ENCODE results near the gene LYL1.

The LYL1 gene

DNA sequence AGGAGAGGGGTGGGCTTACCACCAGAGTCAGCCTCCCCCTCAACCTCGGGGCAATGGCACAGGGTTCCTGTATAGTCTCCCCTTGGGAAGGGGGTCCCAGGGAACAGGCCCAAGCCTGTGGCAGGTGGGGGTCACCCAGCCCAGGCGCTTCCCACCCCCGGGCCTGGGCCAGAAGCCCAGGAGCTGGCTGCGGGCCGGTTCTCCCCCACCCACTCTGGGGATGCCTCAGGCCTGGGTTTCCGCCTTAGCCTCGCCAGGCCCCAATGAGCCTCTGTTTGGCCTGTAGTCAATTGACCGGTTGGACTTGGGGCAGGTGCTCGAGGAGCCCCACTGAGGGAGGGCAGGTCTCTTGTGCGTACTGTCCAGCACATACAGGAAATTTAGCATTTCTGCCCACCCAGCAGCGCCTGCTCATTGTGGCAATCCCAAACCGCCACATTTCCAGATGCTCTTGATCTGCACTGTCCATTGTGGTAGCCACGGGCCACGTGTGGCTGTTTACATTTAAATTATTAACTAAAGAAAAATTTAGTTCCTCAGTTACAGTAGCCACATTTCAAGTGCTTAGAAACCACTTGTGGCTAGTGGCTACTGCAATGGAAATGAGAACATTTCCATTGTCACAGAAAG is 9.9 kb downstream of the LYL1 start:
- no peak for DNase-seq (ENCODE audit: low read depth, low spot score)

DNA sequence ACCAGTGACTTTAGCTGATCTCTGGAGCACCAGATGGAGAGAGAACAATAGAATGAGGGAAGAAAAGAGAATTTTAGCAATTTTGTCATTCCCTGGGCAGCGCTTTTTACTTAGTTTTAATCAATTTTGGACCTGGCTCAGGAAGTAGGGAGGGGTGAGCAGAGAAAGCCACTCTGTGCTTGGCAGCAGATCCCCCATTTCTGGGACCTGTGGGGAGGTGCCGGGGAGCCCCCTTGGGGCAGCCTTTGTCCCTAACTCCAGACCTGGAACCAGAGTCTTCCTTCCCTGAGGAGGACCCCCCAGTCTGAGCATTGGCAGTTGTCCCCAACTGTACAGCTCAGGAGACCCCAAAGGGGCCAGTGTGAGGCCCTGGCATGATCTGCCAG is 10.5 kb downstream of the LYL1 start:
- no peak for DNase-seq (ENCODE audit: low read depth, low spot score)

- no peak for DNase-seq (ENCODE audit: low read depth, low spot score)
Observed at GRCh38 chr19:13091400-13092157, 11.1 kb downstream of the LYL1 start.

- DNase-seq (ENCODE audit: low read depth, low spot score): no peak
Observed at GRCh38 chr19:13090511-13091231, 12.0 kb downstream of the LYL1 start.

DNA sequence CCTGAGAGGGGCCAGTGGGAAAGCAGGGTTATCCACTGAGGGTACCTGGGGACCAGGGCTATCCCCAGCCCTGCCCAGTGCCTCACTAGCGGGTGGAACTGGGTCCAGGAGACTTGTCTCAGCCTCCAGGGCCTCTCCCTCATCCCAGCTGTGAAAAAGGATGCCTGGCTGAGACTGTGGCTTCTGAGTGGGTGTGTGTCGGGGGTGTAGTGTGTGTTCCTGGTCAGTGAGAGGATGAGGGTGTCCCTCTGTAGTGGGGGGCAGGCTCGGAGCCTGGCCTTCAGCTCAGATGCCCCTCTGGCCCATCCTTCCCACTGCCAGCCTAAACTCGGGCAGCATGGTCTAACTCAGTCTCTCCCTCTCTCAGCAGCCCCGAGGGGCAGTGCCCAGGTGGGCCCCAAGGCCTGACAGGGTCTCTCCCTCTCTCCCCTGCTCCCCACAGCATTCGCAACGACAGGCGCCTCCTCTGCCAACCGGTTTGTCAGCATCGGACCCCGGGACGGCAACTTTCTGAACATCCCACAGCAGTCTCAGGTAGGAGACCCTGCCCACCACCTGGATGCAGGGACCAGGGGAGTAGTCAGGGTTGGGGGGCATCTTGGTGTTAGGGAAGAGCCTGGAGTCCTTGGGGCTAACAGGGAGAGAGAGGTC is 12.7 kb downstream of the LYL1 start:
- no peak for DNase-seq (ENCODE audit: low read depth, low spot score)

- no peak for DNase-seq (ENCODE audit: low read depth, low spot score)
Observed at GRCh38 chr19:13089139-13089856, 13.4 kb downstream of the LYL1 start.

GRCh38 chr19:13087795-13088537 is 14.7 kb downstream of the LYL1 start:
- no peak for DNase-seq (ENCODE audit: low read depth, low spot score)

GRCh38 chr19:13087295-13087694 is 15.4 kb downstream of the LYL1 start:
- no peak for DNase-seq (ENCODE audit: low read depth, low spot score)

DNA sequence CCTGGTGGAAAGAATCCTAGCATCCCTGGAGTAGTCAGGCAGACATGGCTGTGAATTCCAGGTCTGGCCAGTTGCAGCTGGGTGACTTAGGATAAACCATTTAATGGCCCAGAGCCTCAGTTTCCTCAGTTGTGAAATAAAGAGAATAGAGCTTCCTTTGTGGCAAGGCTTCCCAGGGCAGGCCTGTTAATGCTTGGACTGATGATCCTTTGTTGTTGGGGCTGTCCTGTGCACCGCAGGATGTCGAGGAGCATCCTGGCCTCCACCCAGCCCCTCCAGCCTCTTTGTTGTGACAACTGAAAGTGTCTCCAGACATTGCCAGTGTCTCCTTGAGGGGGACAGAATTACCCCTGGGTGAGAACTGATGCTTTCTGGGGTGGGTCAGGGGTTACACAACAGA is 16.3 kb downstream of the LYL1 start:
- no peak for DNase-seq (ENCODE audit: low read depth, low spot score)

DNA sequence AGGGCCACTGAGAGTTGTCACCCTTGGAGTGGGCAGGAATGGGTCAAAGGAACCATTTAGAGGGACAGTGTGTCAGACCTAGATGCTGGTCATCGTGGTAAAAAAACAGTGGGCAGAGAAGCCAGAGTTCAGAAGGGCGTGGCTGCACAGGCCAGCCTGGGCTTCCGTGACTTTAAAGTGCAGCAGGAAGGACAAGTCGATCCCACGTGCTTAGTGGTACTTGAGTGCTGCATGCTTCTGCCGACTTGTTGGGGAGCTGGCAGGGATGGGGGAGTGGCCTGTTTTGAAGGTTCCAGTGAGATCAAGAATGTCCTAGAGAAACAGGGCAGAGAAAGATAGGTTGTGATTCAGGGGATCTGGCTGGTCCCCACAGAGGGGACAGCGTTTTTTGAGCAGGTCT is 17.0 kb downstream of the LYL1 start:
- DNase-seq (ENCODE audit: low read depth, low spot score): no peak

DNA sequence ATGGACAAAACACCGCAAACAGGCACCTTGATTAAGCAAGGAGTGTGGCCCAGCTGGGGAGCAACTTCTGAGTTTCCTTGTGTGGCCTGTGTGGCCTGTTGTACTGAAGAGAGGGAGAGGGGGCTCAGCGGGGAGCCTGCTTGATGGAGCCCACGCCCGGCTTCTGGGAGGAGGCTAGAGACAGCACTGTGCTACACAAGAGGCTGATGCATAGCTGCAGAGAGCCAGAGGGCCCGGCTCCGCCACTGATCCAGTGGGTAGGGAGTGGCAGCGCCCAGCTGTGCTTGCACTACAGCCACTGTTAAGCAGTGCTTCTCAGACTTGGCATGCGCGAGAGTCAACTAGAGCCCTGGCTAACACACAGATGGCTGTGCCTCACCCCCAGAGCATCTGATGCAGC is 19.0 kb downstream of the LYL1 start:
- no peak for DNase-seq (ENCODE audit: low read depth, low spot score)

DNA sequence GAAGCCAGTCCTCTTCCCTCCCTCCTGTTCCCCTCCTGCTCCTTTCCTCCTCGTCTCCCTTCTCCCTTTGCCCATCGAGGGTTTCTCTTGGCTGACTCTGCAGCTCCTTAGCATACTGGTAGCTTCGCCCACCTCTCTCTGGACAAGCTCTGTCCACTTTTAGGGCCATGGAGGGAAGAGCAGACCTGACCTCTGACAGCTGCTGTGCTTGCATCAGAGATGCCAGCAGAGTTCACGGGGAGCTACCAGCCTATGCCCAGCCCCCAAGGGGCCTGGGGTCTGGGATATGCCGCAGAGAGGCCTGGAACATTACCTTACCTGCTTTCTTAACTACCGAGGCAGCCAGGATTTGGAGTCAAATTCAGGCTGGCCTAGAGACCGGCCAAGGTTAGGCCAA is 19.7 kb downstream of the LYL1 start:
- DNase-seq (ENCODE audit: low read depth, low spot score): no peak

DNA sequence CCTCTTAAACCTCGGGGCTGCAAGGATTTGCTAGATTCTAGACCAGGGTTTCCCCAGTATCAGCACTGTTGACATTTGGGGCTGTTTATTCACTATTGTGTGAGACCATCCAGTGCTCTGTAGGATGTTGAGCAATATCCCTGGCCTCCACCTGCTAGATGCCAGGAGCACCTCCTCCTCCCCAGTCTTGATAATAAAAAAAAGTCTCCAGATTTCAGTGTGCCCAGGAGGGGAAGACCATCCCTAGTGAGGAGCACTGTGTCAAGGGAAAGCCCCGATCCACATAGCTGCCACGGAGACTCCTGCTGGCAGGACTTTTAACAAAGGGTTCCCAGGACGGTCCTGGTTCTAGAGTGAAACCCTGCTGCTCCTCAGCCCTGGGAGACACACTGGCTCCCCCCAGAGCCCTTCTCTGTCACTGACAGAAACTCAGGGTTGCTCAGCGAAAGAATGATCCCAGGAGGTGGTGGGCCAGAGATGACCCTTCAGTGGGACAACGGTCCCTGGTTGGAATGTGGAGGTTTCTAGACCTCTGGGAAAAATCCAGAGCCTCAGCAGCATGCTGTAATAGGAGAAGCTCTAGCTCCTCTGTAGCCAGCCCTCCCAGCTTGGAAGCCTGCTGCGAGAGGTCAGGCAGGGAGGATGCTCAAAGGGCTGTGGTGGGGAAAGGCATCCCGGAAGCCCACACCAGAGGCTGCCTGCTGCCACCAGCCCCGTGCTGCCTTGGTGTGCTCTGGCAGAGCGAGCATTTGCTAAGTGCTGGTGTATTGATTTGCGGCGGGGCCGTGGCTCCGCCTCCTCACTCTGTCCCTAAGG is 20.3 kb downstream of the LYL1 start:
- DNase-seq (ENCODE audit: low read depth, low spot score): no peak

DNA sequence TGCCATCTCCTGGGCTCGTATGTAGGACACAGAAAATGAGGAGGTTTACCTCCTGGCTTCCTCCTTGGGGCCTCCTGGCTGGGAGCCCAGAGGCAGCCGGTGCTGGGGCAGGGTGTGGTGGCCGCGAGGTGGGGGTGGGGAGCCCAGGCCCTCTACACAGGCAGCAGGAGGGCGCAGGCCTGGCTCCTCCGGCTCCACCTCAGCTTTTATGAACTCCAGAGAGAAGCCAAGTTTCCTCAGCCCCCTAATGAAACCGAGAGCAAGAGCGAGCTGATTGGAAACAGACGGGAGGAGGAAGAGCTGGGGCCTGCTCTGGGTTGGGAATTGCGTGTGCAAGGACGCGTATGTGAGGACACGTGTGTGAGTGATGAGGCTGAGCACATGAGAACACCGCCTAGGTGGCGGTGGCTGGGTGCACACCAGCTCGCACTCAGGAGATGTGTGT is 23.1 kb downstream of the LYL1 start:
- DNase-seq (ENCODE audit: low read depth, low spot score): no peak

DNA sequence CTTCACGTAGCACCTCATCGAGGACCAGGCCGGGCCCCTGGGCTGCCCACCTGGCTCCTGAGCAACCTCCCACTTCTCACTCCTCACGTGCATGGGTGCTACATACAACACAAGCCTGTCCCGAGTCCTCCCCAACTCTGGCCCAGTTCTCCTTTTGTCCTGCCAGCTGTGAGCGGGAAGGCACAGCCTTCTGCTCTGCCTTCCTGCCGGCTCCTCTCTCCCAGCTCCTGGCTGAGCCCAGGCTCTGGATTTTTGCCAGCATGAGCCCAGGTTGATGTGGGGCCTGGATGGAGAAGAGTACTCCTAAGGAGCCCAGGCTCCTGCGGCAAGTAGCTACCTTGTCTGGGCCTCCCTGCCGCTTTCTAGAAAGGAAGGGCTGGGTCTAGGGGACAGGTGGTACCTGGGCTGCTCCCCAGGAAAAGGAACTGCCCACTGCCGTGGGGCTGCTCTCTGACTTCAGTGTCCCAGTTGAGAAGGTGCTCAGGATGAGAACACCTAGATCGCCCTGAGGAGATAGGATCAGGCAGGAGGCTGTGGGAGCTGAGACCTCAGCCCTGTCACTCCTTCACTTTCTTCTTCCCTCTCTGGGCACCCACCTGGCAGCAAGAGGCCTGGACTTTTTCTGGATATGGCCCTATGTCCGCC is 23.6 kb downstream of the LYL1 start:
- no peak for DNase-seq (ENCODE audit: low read depth, low spot score)

DNA sequence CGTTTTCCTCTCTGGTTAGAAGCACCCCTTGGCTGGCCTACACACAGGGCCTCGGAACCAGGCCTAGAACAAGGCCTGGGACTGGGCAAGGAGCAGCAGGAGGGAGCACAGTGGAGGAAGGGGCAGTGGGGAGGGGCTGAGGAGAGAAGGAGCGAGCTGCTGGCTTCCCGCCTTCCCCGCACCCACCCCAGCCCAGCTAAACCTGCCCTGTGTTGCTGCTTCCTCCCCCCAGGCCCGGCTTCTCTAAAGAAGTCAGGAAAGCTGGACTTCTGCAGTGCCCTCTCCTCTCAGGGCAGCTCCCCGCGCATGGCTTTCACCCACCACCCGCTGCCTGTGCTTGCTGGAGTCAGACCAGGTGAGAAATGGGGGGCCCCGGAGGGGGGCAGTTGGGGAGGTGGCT is 24.3 kb downstream of the LYL1 start:
- no peak for DNase-seq (ENCODE audit: low read depth, low spot score)

GRCh38 chr19:13077240-13077639 is 25.4 kb downstream of the LYL1 start:
- no peak for DNase-seq (ENCODE audit: low read depth, low spot score)

DNA sequence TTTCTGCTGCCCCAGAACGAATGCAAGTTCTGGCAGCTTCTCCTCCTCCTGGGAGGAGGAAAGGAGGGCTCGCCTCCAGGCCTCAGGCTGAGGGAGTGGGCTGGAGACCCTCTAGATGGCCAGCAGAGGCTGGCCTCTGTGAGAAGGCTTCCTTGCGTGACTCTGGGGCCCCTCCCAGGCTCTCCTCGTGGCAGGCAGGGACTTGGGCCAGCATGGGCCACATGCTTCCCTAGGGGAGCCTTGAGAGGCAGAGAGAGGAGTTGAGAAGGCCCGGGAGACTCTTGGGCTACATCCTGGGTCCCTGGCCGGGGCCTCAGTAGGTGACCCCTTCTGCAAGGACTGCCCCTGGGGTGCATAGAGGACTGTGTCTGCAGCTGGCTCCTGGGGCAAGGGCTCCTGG is 25.9 kb downstream of the LYL1 start:
- no peak for DNase-seq (ENCODE audit: low read depth, low spot score)

GRCh38 chr19:13076320-13076719 is 26.3 kb downstream of the LYL1 start:
- DNase-seq (ENCODE audit: low read depth, low spot score): no peak

DNA sequence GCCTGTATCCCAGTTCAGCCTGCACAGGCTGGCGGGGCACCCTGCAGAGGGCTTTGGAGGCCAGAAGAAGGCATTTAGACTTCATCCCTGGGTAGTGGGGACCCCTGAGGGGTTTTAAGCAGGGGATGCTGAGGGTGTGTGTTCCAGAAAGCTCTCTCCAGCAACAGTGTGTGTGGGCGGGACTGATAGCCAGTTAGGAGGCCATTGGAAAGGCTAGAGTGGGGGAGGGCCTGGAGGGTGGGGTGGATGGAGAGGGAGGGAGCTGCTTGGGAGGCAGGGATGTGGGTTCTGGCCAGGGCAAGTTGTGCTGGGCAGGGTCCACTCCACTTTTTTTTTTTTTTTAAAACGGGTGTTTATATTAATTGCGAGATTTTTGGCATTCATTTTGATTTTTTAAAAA is 28.3 kb downstream of the LYL1 start:
- no peak for DNase-seq (ENCODE audit: low read depth, low spot score)

All from activated naive CD8-positive, alpha-beta T cell treated with anti-CD3 and anti-CD28 coated beads, Interleukin-2, amount 50 U/mL, for 16 hours (primary cell).